ENCODE measurements around the gene CRADD. TPM values are rescaled to one million over a fixed set of nuclear protein-coding genes. Genes with fewer than 3 reads are reported as not detected.

The CRADD gene
- total RNA-seq, 6 donors from 2014 or later, result 13.7 to 40.7 (median 29.0) TPM

- TF ChIP-seq EP300 (IDR thresholded peaks at IDR 0.05), result no peak
- no peak for TF ChIP-seq POLR2A (IDR thresholded peaks at IDR 0.05)
- no peak for TF ChIP-seq POLR2AphosphoS5 (IDR thresholded peaks at IDR 0.05)
- H3K27me3 ChIP-seq, result no peaks in the 10 kb centered on the region
- H3K36me3 ChIP-seq, result no peaks in the 10 kb centered on the region
- H3K27ac ChIP-seq, result no peak overlapping the region
- WGBS, 2 donors, result 87 to 95% methylated on average over 5 of the region's 5 CpGs
- no peak overlapping the region for H3K4me3 ChIP-seq
- ATAC-seq (ENCODE audit: low FRiP score in 2 of 2) (no peak), DNase-seq (no peak)
- no peaks in the 10 kb centered on the region for H3K9me3 ChIP-seq
- no peaks in the 10 kb centered on the region for H3K4me1 ChIP-seq
These were observed 225.8 kb downstream of the CRADD start for GRCh38 chr12:93902736-93903562.

GRCh38 chr12:93904124-93904523, 226.9 kb downstream of the CRADD start:
- no peak overlapping the region for H3K27ac ChIP-seq
- H3K9me3 ChIP-seq, result no peaks in the 10 kb centered on the region
- H3K4me3 ChIP-seq, result no peak overlapping the region
- TF ChIP-seq POLR2A (IDR thresholded peaks at IDR 0.05) (no peak), CTCF (IDR thresholded peaks at IDR 0.05) (no peak)
- H3K27me3 ChIP-seq, result no peaks in the 10 kb centered on the region
- DNase-seq (no peak), ATAC-seq (ENCODE audit: low FRiP score in 2 of 2) (no peak)
- H3K4me1 ChIP-seq, result no peaks in the 10 kb centered on the region
- H3K36me3 ChIP-seq, result no peaks in the 10 kb centered on the region
- WGBS, 2 donors, result 85 to 89% methylated on average over 4 of the region's 4 CpGs

GRCh38 chr12:93908264-93908663, 231.1 kb downstream of the CRADD start:
- DNase-seq (no peak), ATAC-seq (ENCODE audit: low FRiP score in 2 of 2) (no peak)
- H3K4me3 ChIP-seq, result no peak overlapping the region
- no peak overlapping the region for H3K27ac ChIP-seq
- 83 to 87% methylated on average over 2 of the region's 2 CpGs for WGBS, 2 donors
- H3K4me1 ChIP-seq, result no peaks in the 10 kb centered on the region
- H3K9me3 ChIP-seq, result no peaks in the 10 kb centered on the region
- no peak for TF ChIP-seq POLR2A (IDR thresholded peaks at IDR 0.05)
- TF ChIP-seq EP300 (IDR thresholded peaks at IDR 0.05), result no peak
- no peak for TF ChIP-seq CTCF (IDR thresholded peaks at IDR 0.05)
- no peak for TF ChIP-seq POLR2AphosphoS5 (IDR thresholded peaks at IDR 0.05)
- no peaks in the 10 kb centered on the region for H3K27me3 ChIP-seq
- no peaks in the 10 kb centered on the region for H3K36me3 ChIP-seq

- 72 to 78% methylated on average over 12 of the region's 12 CpGs for WGBS, 2 donors
- no peak overlapping the region for H3K27ac ChIP-seq
- ATAC-seq (ENCODE audit: low FRiP score in 2 of 2) (no peak), DNase-seq (no peak)
- no peaks in the 10 kb centered on the region for H3K9me3 ChIP-seq
- H3K4me3 ChIP-seq, result no peak overlapping the region
- TF ChIP-seq POLR2A (IDR thresholded peaks at IDR 0.05) (no peak), POLR2AphosphoS5 (IDR thresholded peaks at IDR 0.05) (no peak), CTCF (IDR thresholded peaks at IDR 0.05) (no peak), EP300 (IDR thresholded peaks at IDR 0.05) (no peak)
- no peaks in the 10 kb centered on the region for H3K4me1 ChIP-seq
- no peaks in the 10 kb centered on the region for H3K27me3 ChIP-seq
- H3K36me3 ChIP-seq, result no peaks in the 10 kb centered on the region
These were observed 231.8 kb downstream of the CRADD start for GRCh38 chr12:93908846-93909567.

DNA sequence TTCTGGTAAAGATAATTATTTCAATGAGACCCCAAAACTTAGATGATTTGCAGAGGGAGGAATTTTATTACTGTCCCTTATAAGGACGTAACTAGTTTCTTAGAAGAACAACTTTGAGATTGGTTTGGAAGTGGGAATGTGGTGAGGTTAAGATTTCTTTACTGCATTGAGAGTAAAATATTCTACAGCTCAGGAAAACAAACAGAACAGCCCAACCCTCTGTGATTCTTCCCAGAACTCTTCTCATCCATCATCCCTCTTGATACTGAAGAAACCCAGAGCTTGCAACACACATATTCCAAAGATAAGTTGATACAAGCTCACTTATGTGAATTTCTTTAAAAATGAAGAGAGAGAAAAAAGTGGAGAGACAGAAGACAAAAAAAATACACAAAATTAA, 234.2 kb downstream of the CRADD start:
- no peaks in the 10 kb centered on the region for H3K9me3 ChIP-seq
- no peaks in the 10 kb centered on the region for H3K4me1 ChIP-seq
- TF ChIP-seq POLR2A (IDR thresholded peaks at IDR 0.05), result no peak
- TF ChIP-seq POLR2AphosphoS5 (IDR thresholded peaks at IDR 0.05), result no peak
- no peak for TF ChIP-seq CTCF (IDR thresholded peaks at IDR 0.05)
- no peak for TF ChIP-seq EP300 (IDR thresholded peaks at IDR 0.05)
- no peak for ATAC-seq (ENCODE audit: low FRiP score in 2 of 2)
- DNase-seq, result no peak
- no peaks in the 10 kb centered on the region for H3K27me3 ChIP-seq
- 93 to 100% methylated on average over 1 of the region's 1 CpG for WGBS, 2 donors
- no peak overlapping the region for H3K27ac ChIP-seq
- no peak overlapping the region for H3K4me3 ChIP-seq
- no peaks in the 10 kb centered on the region for H3K36me3 ChIP-seq
